Endothelial cell of umbilical vein (primary cell): Measurements from ENCODE around the gene BMP8B.

Experiments
- EZH2 ChIP-seq: IDR thresholded peaks from 2 replicates; pipeline ENCODE4 v1.6.1; 2012; ENCODE audit warnings: borderline replicate concordance, low read depth, mild to moderate bottlenecking, moderate library complexity, low read length, inconsistent platforms; ENCODE audit not compliant: severe bottlenecking
- FOS ChIP-seq: IDR thresholded peaks from 2 replicates; pipeline ENCODE4 v1.6.1; 2011; ENCODE audit warnings: mild to moderate bottlenecking, low read length, moderate library complexity, borderline replicate concordance; ENCODE audit not compliant: insufficient read depth
- GATA2 ChIP-seq: IDR thresholded peaks from 2 replicates; pipeline ENCODE4 v1.7.0; 2011; ENCODE audit warnings: low read depth, mild to moderate bottlenecking, moderate library complexity, mixed read lengths, low read length; ENCODE audit not compliant: insufficient read length, insufficient read depth
- JUN ChIP-seq: IDR thresholded peaks from 2 replicates; pipeline ENCODE4 v1.6.1; 2011; ENCODE audit warnings: borderline replicate concordance, low read depth; ENCODE audit not compliant: insufficient read length, insufficient read depth
- POLR2A ChIP-seq: IDR thresholded peaks from 2 replicates; pipeline ENCODE4 v1.6.1; 2012; ENCODE audit warnings: low read depth, mild to moderate bottlenecking, control low read depth, low read length
- POLR2AphosphoS5 ChIP-seq: IDR thresholded peaks from 2 replicates; pipeline ENCODE4 v1.6.1; 2012; ENCODE audit warnings: low read depth, mild to moderate bottlenecking, control low read depth, low read length, moderate library complexity; ENCODE audit not compliant: insufficient read depth
- TF ChIP-seq, protein P1 (sequence below), 2 donors: IDR thresholded peaks; 1 replicate in 1 of 2; 2 replicates in 1 of 2; pipeline ENCODE4 v1.5.1; 2011; ENCODE audit warnings: low read length in 2 of 2, mild to moderate bottlenecking in 2 of 2, moderate library complexity in 2 of 2, control low read depth in 1 of 2, inconsistent platforms in 1 of 2, low read depth in 1 of 2; ENCODE audit not compliant: insufficient read depth in 1 of 2; ENCODE audit errors: extremely low read depth in 1 of 2

GRCh38 chr1:39711104-39711965 is 77.3 kb downstream of the BMP8B start:
- TF ChIP-seq, protein P1, sequence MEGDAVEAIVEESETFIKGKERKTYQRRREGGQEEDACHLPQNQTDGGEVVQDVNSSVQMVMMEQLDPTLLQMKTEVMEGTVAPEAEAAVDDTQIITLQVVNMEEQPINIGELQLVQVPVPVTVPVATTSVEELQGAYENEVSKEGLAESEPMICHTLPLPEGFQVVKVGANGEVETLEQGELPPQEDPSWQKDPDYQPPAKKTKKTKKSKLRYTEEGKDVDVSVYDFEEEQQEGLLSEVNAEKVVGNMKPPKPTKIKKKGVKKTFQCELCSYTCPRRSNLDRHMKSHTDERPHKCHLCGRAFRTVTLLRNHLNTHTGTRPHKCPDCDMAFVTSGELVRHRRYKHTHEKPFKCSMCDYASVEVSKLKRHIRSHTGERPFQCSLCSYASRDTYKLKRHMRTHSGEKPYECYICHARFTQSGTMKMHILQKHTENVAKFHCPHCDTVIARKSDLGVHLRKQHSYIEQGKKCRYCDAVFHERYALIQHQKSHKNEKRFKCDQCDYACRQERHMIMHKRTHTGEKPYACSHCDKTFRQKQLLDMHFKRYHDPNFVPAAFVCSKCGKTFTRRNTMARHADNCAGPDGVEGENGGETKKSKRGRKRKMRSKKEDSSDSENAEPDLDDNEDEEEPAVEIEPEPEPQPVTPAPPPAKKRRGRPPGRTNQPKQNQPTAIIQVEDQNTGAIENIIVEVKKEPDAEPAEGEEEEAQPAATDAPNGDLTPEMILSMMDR (IDR thresholded peaks at IDR 0.05; ENCODE audit: extremely low read depth in 1 of 2, insufficient read depth in 1 of 2, low read depth in 1 of 2, low read length in 2 of 2): no peak
- no peak for TF ChIP-seq FOS
- TF ChIP-seq POLR2A: no peak
- no peak for TF ChIP-seq EZH2
- TF ChIP-seq JUN: no peak
- TF ChIP-seq GATA2: no peak
- no peak for TF ChIP-seq POLR2AphosphoS5
